Iris pigment epithelial cell (primary cell): ENCODE measurements around the gene PCDH17.

Experiments
- DNase-seq: peaks from one replicate; pipeline ENCODE4 v3.0.0-alpha.2; 2011; ENCODE audit warnings: low read depth

Gene PCDH17

GRCh38 chr13:57636816-57637215, 5.3 kb downstream of the PCDH17 start:
- no peak for DNase-seq

- DNase-seq, result no peak
These were observed 6.0 kb downstream of the PCDH17 start for GRCh38 chr13:57637515-57637914.

- DNase-seq, result no peak
These were observed 6.8 kb downstream of the PCDH17 start for GRCh38 chr13:57638186-57638890.

- DNase-seq, result no peak
These were observed 9.1 kb downstream of the PCDH17 start for GRCh38 chr13:57640607-57641006.

GRCh38 chr13:57641051-57641450, 9.5 kb downstream of the PCDH17 start:
- DNase-seq, result no peak

GRCh38 chr13:57644106-57644505, 12.6 kb downstream of the PCDH17 start:
- DNase-seq, result no peak

GRCh38 chr13:57653229-57653989, 21.9 kb downstream of the PCDH17 start:
- no peak for DNase-seq

- DNase-seq, result no peak
These were observed 33.9 kb downstream of the PCDH17 start for GRCh38 chr13:57665481-57665880.

- no peak for DNase-seq
These were observed 34.8 kb downstream of the PCDH17 start for GRCh38 chr13:57666131-57666953.

- no peak for DNase-seq
These were observed 40.6 kb downstream of the PCDH17 start for GRCh38 chr13:57672168-57672567.

GRCh38 chr13:57673197-57673596, 41.7 kb downstream of the PCDH17 start:
- no peak for DNase-seq

GRCh38 chr13:57675526-57675925, 44.0 kb downstream of the PCDH17 start:
- no peak for DNase-seq

GRCh38 chr13:57680609-57681008, 49.1 kb downstream of the PCDH17 start:
- DNase-seq, result no peak

GRCh38 chr13:57682128-57682716, 50.7 kb downstream of the PCDH17 start:
- no peak for DNase-seq

GRCh38 chr13:57698851-57699250, 67.3 kb downstream of the PCDH17 start:
- DNase-seq, result no peak

- DNase-seq, result no peak
These were observed 72.5 kb downstream of the PCDH17 start for GRCh38 chr13:57704031-57704430.

- no peak for DNase-seq
These were observed 84.8 kb downstream of the PCDH17 start for GRCh38 chr13:57716295-57716694.

- DNase-seq, result no peak
These were observed 93.1 kb downstream of the PCDH17 start for GRCh38 chr13:57724486-57725272.

GRCh38 chr13:57725480-57725879, 93.9 kb downstream of the PCDH17 start:
- no peak for DNase-seq

GRCh38 chr13:57726981-57727380, 95.4 kb downstream of the PCDH17 start:
- no peak for DNase-seq

- DNase-seq, result no peak
These were observed 102.8 kb downstream of the PCDH17 start for GRCh38 chr13:57734306-57734705.

GRCh38 chr13:57739089-57739488, 107.5 kb downstream of the PCDH17 start:
- DNase-seq, result no peak
